ENCODE results near the gene DALRD3.

- TF ChIP-seq CTCF (IDR thresholded peaks at IDR 0.05; ENCODE audit: low read depth, low read length) (no peak), POLR2A (IDR thresholded peaks at IDR 0.05; ENCODE audit: extremely low read depth, insufficient read length) (no peak), MAX (IDR thresholded peaks at IDR 0.05; ENCODE audit: low read depth, low read length) (no peak), MYC (IDR thresholded peaks at IDR 0.05; ENCODE audit: low read depth, low read length) (no peak)
These were observed 10.4 kb downstream of the DALRD3 start for GRCh38 chr3:49007771-49008528.

Measured in NB4 (cell line).